OCI-LY3 (cell line): Measurements from ENCODE around the gene RRAS2.
"Not testable (repeated sequence)": the region's sequence is repeated elsewhere in the genome, so short reads cannot be mapped to it uniquely, and the experiment has no call there.

Source experiments
- H2AFZ ChIP-seq: fragments of 200-600, 300-600 bp; shearing (Covaris generic); 2 replicates; pipeline ENCODE4 v1.6.0; 2014; ENCODE audit warnings: antibody characterized with exemption, low read depth, low read length
- H3K27ac ChIP-seq: fragments of 200-600, 300-600 bp; sonication (generic); 2 replicates; pipeline ENCODE4 v1.5.1; 2014; ENCODE audit warnings: mild to moderate bottlenecking, low read length, moderate library complexity, mixed read lengths
- H3K27me3 ChIP-seq: fragments of 200-600, 300-600 bp; sonication (generic); 2 replicates; pipeline ENCODE4 v1.6.1; 2014; ENCODE audit warnings: low read depth, low read length, mixed read lengths
- H3K36me3 ChIP-seq: fragments of 200-600, 300-600 bp; sonication (generic); replicated peaks from 2 replicates; pipeline ENCODE3; 2014; ENCODE audit warnings: low read depth, low read length, mixed read lengths
- H3K4me1 ChIP-seq: fragments of 300-600, 200-600 bp; sonication (generic); 2 replicates; pipeline ENCODE4 v1.6.1; 2014; ENCODE audit warnings: low read length, mixed read lengths
- H3K4me2 ChIP-seq: fragments of 200-600, 300-600 bp; sonication (generic); 2 replicates; pipeline ENCODE4 v1.6.1; 2014; ENCODE audit warnings: low read length, mixed read lengths
- H3K4me3 ChIP-seq: fragments of 300-600, 200-600 bp; sonication (generic); 2 replicates; pipeline ENCODE4 v1.5.1; 2014; ENCODE audit warnings: antibody characterized with exemption, mild to moderate bottlenecking, low read length, moderate library complexity
- H3K79me2 ChIP-seq: fragments of 300-600, 200-600 bp; shearing (Covaris generic); 2 replicates; pipeline ENCODE4 v1.6.1; 2014; ENCODE audit warnings: mild to moderate bottlenecking, low read length, mixed read lengths
- H3K9ac ChIP-seq: fragments of 300-600, 200-600 bp; shearing (Covaris generic); 2 replicates; pipeline ENCODE4 v1.6.0; 2014; ENCODE audit warnings: mild to moderate bottlenecking, low read length, moderate library complexity
- H3K9me3 ChIP-seq: fragments of 200-600, 300-600 bp; shearing (Covaris generic); 2 replicates; pipeline ENCODE4 v1.6.1; 2014; ENCODE audit warnings: low read length, mixed read lengths; ENCODE audit not compliant: insufficient read depth
- H4K20me1 ChIP-seq: fragments of 200-600, 300-600 bp; sonication (generic); 2 replicates; pipeline ENCODE4 v1.6.1; 2016; ENCODE audit warnings: low read length, mixed read lengths; ENCODE audit not compliant: insufficient read depth
- CTCF ChIP-seq: fragments of 200-600, 300-600 bp; sonication (generic); IDR thresholded peaks from 2 replicates; pipeline ENCODE4 v1.5.1; 2014; ENCODE audit warnings: antibody characterized with exemption, low read length, low read depth
- EZH2phosphoT487 ChIP-seq: fragments of 200-600 bp; shearing (Covaris generic); IDR thresholded peaks from 2 replicates; pipeline ENCODE4 v1.6.1; 2018; ENCODE audit warnings: antibody characterized with exemption, mixed run types, low read depth

The RRAS2 gene

GRCh38 chr11:14255238-14255534, 103.8 kb downstream of the RRAS2 start:
- Histone ChIP-seq H3K27ac (no peak overlapping the region), H4K20me1 (no peaks in the 10 kb centered on the region), H3K9ac (no peak overlapping the region), H3K4me3 (no peak overlapping the region), H2AFZ (no peak overlapping the region), H3K79me2 (no peaks in the 10 kb centered on the region), H3K9me3 (no peaks in the 10 kb centered on the region), H3K4me1 (no peaks in the 10 kb centered on the region), H3K4me2 (no peak overlapping the region), H3K27me3 (peaks cover 8% of the 10 kb centered on the region; the same call in 1 of the 2 replicates), H3K36me3 (no peaks in the 10 kb centered on the region)
- no peak for TF ChIP-seq CTCF
- TF ChIP-seq EZH2phosphoT487: no peak

- Histone ChIP-seq H3K4me2 (no peak overlapping the region), H3K27me3 (peaks cover 8% of the 10 kb centered on the region; the same call in 1 of the 2 replicates), H3K79me2 (no peaks in the 10 kb centered on the region), H4K20me1 (no peaks in the 10 kb centered on the region), H3K36me3 (no peaks in the 10 kb centered on the region), H3K9ac (no peak overlapping the region), H3K4me3 (no peak overlapping the region), H3K9me3 (no peaks in the 10 kb centered on the region), H2AFZ (no peak overlapping the region), H3K4me1 (no peaks in the 10 kb centered on the region), H3K27ac (no peak overlapping the region)
- no peak for TF ChIP-seq CTCF
- TF ChIP-seq EZH2phosphoT487: no peak
These were observed 104.3 kb downstream of the RRAS2 start for GRCh38 chr11:14254533-14255237.

- Histone ChIP-seq H3K27me3 (peaks cover 8% of the 10 kb centered on the region; the same call in 1 of the 2 replicates), H3K9me3 (no peaks in the 10 kb centered on the region), H3K4me3 (no peak overlapping the region), H3K4me2 (no peak overlapping the region), H3K79me2 (no peaks in the 10 kb centered on the region), H3K27ac (no peak overlapping the region), H3K9ac (no peak overlapping the region), H3K4me1 (peaks cover 4% of the 10 kb centered on the region), H2AFZ (no peak overlapping the region), H3K36me3 (no peaks in the 10 kb centered on the region), H4K20me1 (no peaks in the 10 kb centered on the region)
- TF ChIP-seq EZH2phosphoT487: no peak
- no peak for TF ChIP-seq CTCF
These were observed 105.1 kb downstream of the RRAS2 start for GRCh38 chr11:14253840-14254239.

- no peak overlapping the region for H2AFZ ChIP-seq
- TF ChIP-seq EZH2phosphoT487 (no peak), CTCF (peak; percentile 35)
- peaks cover 4% of the 10 kb centered on the region for H3K4me1 ChIP-seq
- peaks cover 12% of the 10 kb centered on the region for H3K27me3 ChIP-seq
- no peak overlapping the region for H3K4me2 ChIP-seq
- H3K4me3 ChIP-seq: no peak overlapping the region
- no peak overlapping the region for H3K27ac ChIP-seq
- H3K36me3 ChIP-seq: no peaks in the 10 kb centered on the region
- H3K79me2 ChIP-seq: no peaks in the 10 kb centered on the region
- H3K9me3 ChIP-seq: no peaks in the 10 kb centered on the region
- no peak overlapping the region for H3K9ac ChIP-seq
- H4K20me1 ChIP-seq: no peaks in the 10 kb centered on the region
These were observed 105.6 kb downstream of the RRAS2 start for GRCh38 chr11:14253421-14253820.

GRCh38 chr11:14252501-14252900, 106.5 kb downstream of the RRAS2 start:
- H3K4me3 ChIP-seq, H3K9me3 ChIP-seq, H4K20me1 ChIP-seq, H2AFZ ChIP-seq, H3K27ac ChIP-seq, H3K9ac ChIP-seq, H3K4me2 ChIP-seq, H3K79me2 ChIP-seq, H3K4me1 ChIP-seq, H3K36me3 ChIP-seq: not testable (repeated sequence)
- peaks cover 22% of the 10 kb centered on the region for H3K27me3 ChIP-seq
